Small intestine (tissue), 7 donors: ENCODE measurements around the gene OTUB2. TPM values are rescaled to one million over a fixed set of nuclear protein-coding genes. Genes with fewer than 3 reads are reported as not detected.

Experiments used
- DNase-seq, 2 donors: peaks; one replicate each; pipeline versions ENCODE4 v3.0.0 to v3.0.0-alpha.2; 2013
- FAIRE-seq: peaks from 2 replicates; lab custom pipeline; 2012; peaks lifted over from hg19 to GRCh38; lab: Jason Lieb, UNC
- H3K27ac ChIP-seq, 3 donors: one replicate each; pipeline ENCODE4 v1.5.1; 2013; ENCODE audit warnings: low read length in 2 of 3, mild to moderate bottlenecking in 2 of 3, control low read depth in 1 of 3, inconsistent platforms in 1 of 3, low read depth in 1 of 3, moderate library complexity in 1 of 3
- H3K27me3 ChIP-seq, 3 donors: one replicate each; pipeline ENCODE4 v1.6.1; 2013; ENCODE audit warnings: low read length in 3 of 3, inconsistent platforms in 1 of 3; ENCODE audit not compliant: control insufficient read depth in 3 of 3, insufficient read depth in 3 of 3
- H3K36me3 ChIP-seq, 3 donors: one replicate each; pipeline ENCODE4 v1.6.1; 2013; ENCODE audit warnings: low read length in 3 of 3, inconsistent platforms in 1 of 3, low read depth in 1 of 3, mild to moderate bottlenecking in 1 of 3, moderate library complexity in 1 of 3; ENCODE audit not compliant: control insufficient read depth in 3 of 3, insufficient read depth in 2 of 3
- H3K4me1 ChIP-seq, 3 donors: one replicate each; pipeline ENCODE4 v1.6.1; 2013; ENCODE audit warnings: low read length in 2 of 3, inconsistent platforms in 1 of 3, low read depth in 1 of 3, mild to moderate bottlenecking in 1 of 3, moderate library complexity in 1 of 3; ENCODE audit not compliant: control insufficient read depth in 3 of 3, insufficient read depth in 2 of 3
- H3K4me3 ChIP-seq, 3 donors: one replicate each; pipeline ENCODE4 v1.5.1; 2013; ENCODE audit warnings: low read length in 3 of 3, control low read depth in 1 of 3, inconsistent platforms in 1 of 3, low read depth in 1 of 3, mild to moderate bottlenecking in 1 of 3, moderate library complexity in 1 of 3
- H3K9me3 ChIP-seq, 2 donors: one replicate each; pipeline ENCODE4 v1.6.1; 2013; ENCODE audit warnings: low read depth in 1 of 2, low read length in 1 of 2; ENCODE audit not compliant: control insufficient read depth in 2 of 2, insufficient read depth in 1 of 2
- WGBS, 3 donors: extraction: QIAGEN DNeasy Blood & Tissue Kit; methylation state at CpG; one replicate each; pipeline ENCODE4 v1.1.7; 2013; 5-methylcytosine and 5-hydroxymethylcytosine counted together
- polyA plus RNA-seq, 4 donors: library from polyadenylated mRNA; stranded (reverse) in 3 of 4; unstranded in 1 of 4; fragments of 200-250 nt in 3 of 4; fragments of 120-200 nt in 1 of 4; gene quantifications; one replicate each; pipeline versions ENCODE4 v1.2.1 to v1.2.3, GENCODE V29; 2013
- donor health status: healthy with polysubstance abuse.
- donor health status: control.
- donor health status: control.
- donor health status: Bipolar disorder and iron deficiency.
- donor health status: healthy.

Gene OTUB2
- polyA plus RNA-seq, 4 donors = 0.22 to 1.4 (median 0.74) TPM

DNA sequence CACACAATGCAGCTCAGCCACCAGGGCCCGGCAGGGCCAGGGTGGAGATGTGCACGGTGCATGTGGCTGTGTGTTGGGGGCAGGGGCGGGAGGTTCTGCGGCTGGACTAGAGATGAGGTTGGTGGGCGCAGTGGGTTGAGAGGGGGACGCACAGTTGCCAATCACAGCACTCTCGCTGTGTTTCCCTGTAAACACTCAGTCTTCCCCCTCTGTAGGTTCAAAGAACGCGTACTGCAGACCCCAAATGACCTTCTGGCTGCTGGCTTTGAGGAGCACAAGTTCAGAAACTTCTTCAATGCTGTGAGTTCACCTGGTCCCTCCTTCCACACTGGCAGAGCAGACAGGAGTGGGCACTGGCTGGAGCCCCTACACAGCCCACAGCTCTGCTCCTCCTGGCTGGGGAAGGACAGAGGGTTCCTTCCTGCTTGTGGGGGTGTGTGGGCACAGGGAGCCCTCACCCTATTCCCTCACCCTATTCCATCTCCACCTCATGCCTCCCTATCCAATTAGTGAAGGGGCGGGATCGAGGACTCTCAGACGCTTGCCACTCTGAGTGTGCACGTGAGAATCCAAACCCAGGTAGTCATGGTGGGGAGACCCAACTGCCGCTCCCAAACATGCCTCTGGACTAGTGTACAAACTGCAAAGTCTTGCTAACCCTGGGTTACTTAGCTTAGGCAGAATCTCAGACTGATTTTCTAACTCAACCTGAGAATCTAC, 17.8 kb downstream of the OTUB2 start:
- Histone ChIP-seq H3K9me3 (no peaks in the 10 kb centered on the region), H3K27ac (no peak overlapping the region), H3K4me3 (no peak overlapping the region), H3K4me1 (no peaks in the 10 kb centered on the region), H3K36me3 (peaks cover 9 to 56% (median 10%) of the 10 kb centered on the region in 3 donors), H3K27me3 (no peaks in the 10 kb centered on the region)
- WGBS, 3 donors = 92 to 96% (median 92%) methylated on average over 14 of the region's 14 CpGs
- FAIRE-seq (no peak), DNase-seq (no peak)

DNA sequence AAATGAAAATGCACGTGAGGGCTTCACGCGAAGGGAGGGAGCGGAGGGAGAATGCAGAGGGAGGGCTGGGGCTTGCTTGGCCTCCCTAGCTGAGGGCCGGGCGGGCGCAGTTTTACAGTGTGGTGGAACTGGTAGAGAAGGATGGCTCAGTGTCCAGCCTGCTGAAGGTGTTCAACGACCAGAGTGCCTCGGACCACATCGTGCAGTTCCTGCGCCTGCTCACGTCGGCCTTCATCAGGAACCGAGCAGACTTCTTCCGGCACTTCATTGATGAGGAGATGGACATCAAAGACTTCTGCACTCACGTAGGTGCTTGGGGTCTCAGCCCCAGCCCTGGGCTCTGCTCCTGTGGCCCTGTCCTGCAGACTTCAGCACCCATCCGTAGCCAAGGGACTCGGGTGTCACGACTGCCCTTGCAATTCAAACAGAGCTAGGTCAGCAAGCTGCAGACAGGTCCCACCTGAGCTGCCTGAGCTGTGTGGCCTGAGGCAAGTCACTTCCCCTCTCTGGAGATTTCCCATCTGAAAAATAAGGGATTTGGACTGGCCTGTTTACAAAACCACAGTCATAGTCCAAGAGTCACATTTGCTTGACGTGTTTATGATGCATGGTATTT, 18.4 kb downstream of the OTUB2 start:
- no peak overlapping the region for H3K4me3 ChIP-seq
- no peak for FAIRE-seq
- no peaks in the 10 kb centered on the region for H3K27me3 ChIP-seq
- peaks cover 10 to 59% (median 14%) of the 10 kb centered on the region in 3 donors for H3K36me3 ChIP-seq
- no peaks in the 10 kb centered on the region for H3K4me1 ChIP-seq
- H3K27ac ChIP-seq = no peak overlapping the region
- no peak for DNase-seq
- no peaks in the 10 kb centered on the region for H3K9me3 ChIP-seq
- 89 to 92% (median 91%) methylated on average over 20 of the region's 20 CpGs for WGBS, 3 donors

DNA sequence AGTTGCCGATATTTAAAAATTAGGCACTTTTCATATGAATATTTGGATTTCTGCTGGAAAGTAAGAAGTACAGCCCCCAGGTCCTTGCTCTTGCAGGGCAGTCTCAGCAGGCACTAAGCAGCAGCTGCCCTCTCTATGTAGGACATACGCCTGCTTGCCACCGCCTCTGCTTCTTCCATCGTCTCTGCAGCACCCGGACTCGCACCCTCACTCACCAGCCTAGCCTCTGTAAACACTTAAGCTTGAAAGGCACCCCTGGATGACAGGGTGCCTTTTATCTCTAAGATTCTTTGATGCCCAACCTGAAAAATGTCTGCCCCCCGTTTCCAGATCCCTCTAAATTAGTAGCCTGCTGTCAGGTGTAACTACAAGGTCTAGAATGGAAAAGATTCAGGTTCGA, 19.0 kb downstream of the OTUB2 start:
- H3K36me3 ChIP-seq = peaks cover 10 to 64% (median 14%) of the 10 kb centered on the region in 3 donors
- no peaks in the 10 kb centered on the region for H3K27me3 ChIP-seq
- DNase-seq = no peak
- WGBS, 3 donors = 92 to 94% (median 92%) methylated on average over 8 of the region's 8 CpGs
- no peaks in the 10 kb centered on the region for H3K9me3 ChIP-seq
- no peak overlapping the region for H3K27ac ChIP-seq
- no peak overlapping the region for H3K4me3 ChIP-seq
- H3K4me1 ChIP-seq = no peaks in the 10 kb centered on the region
- FAIRE-seq = no peak

DNA sequence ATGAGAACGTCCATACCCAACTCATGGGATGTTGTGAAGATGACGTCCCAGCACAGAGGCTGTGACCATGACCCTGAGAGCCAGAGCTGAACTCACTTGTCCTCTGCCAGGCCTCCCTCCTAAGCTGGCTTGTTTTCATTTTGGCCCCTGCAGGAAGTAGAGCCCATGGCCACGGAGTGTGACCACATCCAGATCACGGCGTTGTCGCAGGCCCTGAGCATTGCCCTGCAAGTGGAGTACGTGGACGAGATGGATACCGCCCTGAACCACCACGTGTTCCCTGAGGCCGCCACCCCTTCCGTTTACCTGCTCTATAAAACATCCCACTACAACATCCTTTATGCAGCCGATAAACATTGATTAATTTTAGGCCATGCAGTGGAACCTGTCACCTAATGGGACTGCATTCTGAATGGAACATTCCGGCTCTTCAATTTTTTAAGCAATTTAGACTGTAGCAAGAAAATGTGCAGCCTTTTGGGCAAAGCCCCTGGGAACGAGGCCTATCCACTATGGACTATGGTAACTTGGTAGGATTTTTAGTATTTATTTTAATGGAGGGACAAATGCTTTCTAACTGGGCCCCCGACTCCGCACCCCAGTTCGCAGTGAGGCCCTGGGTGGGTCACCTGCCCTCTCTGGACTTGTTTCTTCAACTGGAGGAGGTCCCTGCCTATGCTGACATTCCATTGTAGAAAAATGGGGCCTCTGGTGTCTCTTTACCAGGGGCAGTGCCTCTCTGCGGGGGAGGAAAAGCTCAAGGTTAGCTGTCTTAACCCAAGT, 19.6 kb downstream of the OTUB2 start:
- 88 to 90% (median 90%) methylated on average over 19 of the region's 19 CpGs for WGBS, 3 donors
- Histone ChIP-seq H3K4me3 (no peak overlapping the region), H3K27me3 (no peaks in the 10 kb centered on the region), H3K36me3 (peaks cover 15 to 70% (median 17%) of the 10 kb centered on the region in 3 donors), H3K4me1 (no peaks in the 10 kb centered on the region), H3K27ac (no peak overlapping the region), H3K9me3 (no peaks in the 10 kb centered on the region)
- DNase-seq (no peak), FAIRE-seq (no peak)

DNA sequence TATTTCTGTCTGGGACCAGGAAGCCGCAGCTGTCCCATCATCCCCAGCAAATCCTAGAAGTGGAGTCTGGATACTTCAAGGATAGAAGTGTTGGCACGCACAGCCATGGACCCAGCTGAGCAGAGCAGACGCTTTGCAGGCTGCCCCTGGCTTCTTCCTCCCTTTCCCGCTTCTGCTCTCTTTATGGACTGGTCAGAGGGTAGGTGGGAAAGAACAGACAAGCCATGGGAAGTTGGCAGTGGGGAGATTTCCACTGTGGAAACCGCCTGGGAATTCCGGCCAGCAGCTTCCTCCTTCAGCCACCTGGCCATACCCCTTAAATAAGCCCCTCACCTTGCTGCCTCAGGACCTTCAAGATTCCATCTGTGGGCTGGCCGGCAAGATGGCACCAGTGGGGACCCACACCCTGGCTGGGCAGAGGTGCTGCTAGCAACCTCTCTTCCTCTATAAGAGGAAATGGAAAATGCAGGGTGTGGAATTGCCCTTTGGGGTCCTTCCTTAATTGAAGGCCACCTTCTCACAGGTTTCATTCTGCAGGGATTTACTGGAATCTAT, 20.6 kb downstream of the OTUB2 start:
- Histone ChIP-seq H3K9me3 (no peaks in the 10 kb centered on the region), H3K27me3 (no peaks in the 10 kb centered on the region), H3K36me3 (peaks cover 16 to 75% (median 22%) of the 10 kb centered on the region in 3 donors), H3K4me3 (no peak overlapping the region), H3K4me1 (no peaks in the 10 kb centered on the region), H3K27ac (no peak overlapping the region)
- 75 to 86% (median 82%) methylated on average over 7 of the region's 7 CpGs for WGBS, 3 donors
- no peak for DNase-seq
- no peak for FAIRE-seq

DNA sequence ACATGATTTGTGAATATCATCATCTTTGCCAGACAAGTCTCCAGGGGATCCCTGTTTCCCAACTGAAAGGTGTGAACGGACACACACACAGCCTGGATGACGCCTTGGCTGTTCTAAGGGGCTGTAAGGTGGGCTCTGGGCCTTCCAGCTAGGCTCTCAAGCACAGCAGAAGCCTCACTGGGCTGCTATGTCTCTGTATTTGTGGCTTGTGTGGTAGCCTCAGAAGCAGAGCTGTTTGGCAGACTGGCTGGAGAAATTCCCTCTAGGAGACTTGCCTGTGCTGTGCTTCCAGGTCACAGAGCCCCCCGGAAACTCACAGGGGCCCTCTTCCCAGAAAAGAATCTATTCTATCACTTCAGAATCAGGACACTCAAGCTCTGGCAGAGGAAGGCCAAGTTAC, 21.4 kb downstream of the OTUB2 start:
- H3K36me3 ChIP-seq = peaks cover 22 to 81% (median 22%) of the 10 kb centered on the region in 3 donors
- WGBS, 3 donors = 95 to 98% (median 95%) methylated on average over 3 of the region's 3 CpGs
- FAIRE-seq = no peak

DNA sequence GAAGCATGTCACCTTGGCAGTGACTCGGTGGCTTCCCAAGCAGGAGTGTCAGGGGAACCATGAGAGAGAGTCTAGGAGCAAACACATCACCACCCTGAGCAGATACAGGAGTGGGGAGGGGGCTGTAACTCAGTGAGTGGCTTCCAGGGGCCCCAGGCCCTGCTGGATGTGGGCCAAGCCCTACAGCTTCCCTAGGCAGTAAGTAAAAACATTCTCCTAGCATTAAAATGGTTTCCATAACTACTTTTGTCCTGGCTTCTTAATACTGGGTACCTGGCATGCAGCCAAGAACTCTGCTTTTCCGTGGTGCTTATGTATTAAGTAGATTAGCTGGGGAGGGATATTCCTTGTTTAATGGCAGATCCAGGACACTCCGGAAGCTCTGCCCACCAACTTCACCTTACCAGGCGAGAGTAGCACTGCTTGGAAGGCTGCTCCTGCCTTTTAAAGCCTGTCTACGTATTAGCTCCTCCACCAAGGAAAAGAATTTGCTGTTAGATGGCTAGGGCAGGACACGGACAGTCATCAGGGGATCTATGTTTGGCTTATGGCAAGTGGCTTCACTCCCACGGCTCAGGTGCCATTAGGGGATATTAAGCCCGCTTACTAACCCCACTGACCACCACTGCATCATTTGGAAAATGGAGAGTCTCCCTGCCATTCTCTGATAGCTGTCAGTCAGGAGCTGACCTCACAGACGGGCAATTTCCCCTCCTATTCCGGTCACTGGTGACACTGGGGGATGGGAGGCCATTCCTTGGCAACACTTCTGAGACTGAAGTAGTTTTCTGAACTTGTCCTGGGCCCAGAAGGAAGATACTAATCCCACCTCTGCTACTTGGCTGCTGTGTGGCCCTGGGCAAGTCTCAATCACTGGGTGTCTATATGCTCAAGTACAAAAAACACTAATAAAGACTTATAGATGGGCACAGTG, 22.8 kb downstream of the OTUB2 start:
- Histone ChIP-seq H3K36me3 (peaks cover 23 to 78% (median 25%) of the 10 kb centered on the region in 3 donors), H3K27ac (no peak overlapping the region), H3K9me3 (no peaks in the 10 kb centered on the region), H3K4me3 (no peak overlapping the region), H3K27me3 (no peaks in the 10 kb centered on the region), H3K4me1 (no peaks in the 10 kb centered on the region)
- DNase-seq (no peak), FAIRE-seq (no peak)
- 83 to 87% (median 84%) methylated on average over 10 of the region's 10 CpGs for WGBS, 3 donors

More for the DNA sequence above, 21.4 kb downstream of the OTUB2 start:
- no peaks in the 10 kb centered on the region for H3K4me1 ChIP-seq
- H3K9me3 ChIP-seq = no peaks in the 10 kb centered on the region
- H3K27me3 ChIP-seq = no peaks in the 10 kb centered on the region
- no peak overlapping the region for H3K27ac ChIP-seq
- no peak overlapping the region for H3K4me3 ChIP-seq
- DNase-seq = no peak
